Measurements from ENCODE around the gene TMEM218. TPM values are rescaled to one million over a fixed set of nuclear protein-coding genes. Genes with fewer than 3 reads are reported as not detected.

Gene TMEM218
- total and polyA plus RNA-seq, 5 donors from 2014 or later = 9.7 to 42.8 (median 40.1) TPM

Other genes starting within 250 kb of the TMEM218 start
- 4.4 TPM for gene ROBO3, start 246.2 kb downstream of the TMEM218 start, total RNA-seq
- 1 to 10 TPM in 2 of 4 donors, under 1 TPM in 2; 0.34 to 4.6 (median 1.3) TPM for gene ROBO3, start 246.2 kb downstream of the TMEM218 start, polyA plus RNA-seq
- 1.0 TPM for gene ROBO4, start 213.8 kb downstream of the TMEM218 start, total RNA-seq
- gene ROBO4, start 213.8 kb downstream of the TMEM218 start, polyA plus RNA-seq = under 1 TPM in 1 of 4 donors, not detected in 3; 0.05 TPM
- not detected for gene HEPN1, start 192.4 kb downstream of the TMEM218 start, total RNA-seq
- gene HEPN1, start 192.4 kb downstream of the TMEM218 start, polyA plus RNA-seq = not detected
- not detected for gene HEPACAM, start 175.6 kb downstream of the TMEM218 start, total RNA-seq
- not detected for gene HEPACAM, start 175.6 kb downstream of the TMEM218 start, polyA plus RNA-seq
- gene CCDC15, start 157.4 kb downstream of the TMEM218 start, total RNA-seq = 0.64 TPM
- gene CCDC15, start 157.4 kb downstream of the TMEM218 start, polyA plus RNA-seq = 1 to 10 TPM in 3 of 4 donors, under 1 TPM in 1; 0.81 to 1.8 (median 1.5) TPM
- not detected for gene SLC37A2, start 48.3 kb downstream of the TMEM218 start, total RNA-seq
- under 1 TPM in 3 of 4 donors, not detected in 1; 0.17 to 0.41 (median 0.24) TPM for gene SLC37A2, start 48.3 kb downstream of the TMEM218 start, polyA plus RNA-seq
- gene PKNOX2, start 53.1 kb upstream of the TMEM218 start, total RNA-seq = not detected
- gene PKNOX2, start 53.1 kb upstream of the TMEM218 start, polyA plus RNA-seq = not detected